GM21576 (cell line): ENCODE measurements around the gene TAS2R31.
"Not testable (repeated sequence)": the region's sequence is repeated elsewhere in the genome, so short reads cannot be mapped to it uniquely, and the experiment has no call there.

Source experiments
- ATAC-seq: cut with Tn5 transposase; IDR thresholded peaks from one replicate; pipeline ENCODE4 v1.9.1; 2021; ENCODE audit warnings: mild to moderate bottlenecking, moderate library complexity; ENCODE audit not compliant: unreplicated experiment

The TAS2R31 gene, protein sequence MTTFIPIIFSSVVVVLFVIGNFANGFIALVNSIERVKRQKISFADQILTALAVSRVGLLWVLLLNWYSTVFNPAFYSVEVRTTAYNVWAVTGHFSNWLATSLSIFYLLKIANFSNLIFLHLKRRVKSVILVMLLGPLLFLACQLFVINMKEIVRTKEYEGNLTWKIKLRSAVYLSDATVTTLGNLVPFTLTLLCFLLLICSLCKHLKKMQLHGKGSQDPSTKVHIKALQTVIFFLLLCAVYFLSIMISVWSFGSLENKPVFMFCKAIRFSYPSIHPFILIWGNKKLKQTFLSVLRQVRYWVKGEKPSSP

DNA sequence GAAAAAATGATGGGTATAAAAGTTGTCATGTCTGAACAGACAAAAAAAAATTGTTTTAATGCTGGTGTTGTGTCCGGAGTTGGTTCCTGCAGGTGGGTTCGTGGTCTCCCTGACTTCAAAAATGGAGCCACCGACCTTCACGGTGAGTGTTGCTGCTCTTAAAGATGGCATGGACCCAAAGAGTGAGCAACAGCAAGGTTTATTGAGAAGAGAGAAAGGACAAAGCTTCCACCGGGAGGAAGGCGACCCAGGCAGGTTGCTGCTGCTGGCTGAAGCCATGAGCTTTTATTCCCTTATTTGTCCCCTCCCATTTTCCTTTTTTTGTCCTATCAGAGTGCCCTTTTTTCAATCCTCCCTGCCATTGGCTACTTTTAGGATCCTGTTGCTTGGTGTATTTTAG lies at the start of gene TAS2R31:
TSS of gene TAS2R31 (minus strand) at position 101 of the 400 bp plus-strand sequence. CDS start at position 29, 72 bp downstream.
- no peak for ATAC-seq

DNA sequence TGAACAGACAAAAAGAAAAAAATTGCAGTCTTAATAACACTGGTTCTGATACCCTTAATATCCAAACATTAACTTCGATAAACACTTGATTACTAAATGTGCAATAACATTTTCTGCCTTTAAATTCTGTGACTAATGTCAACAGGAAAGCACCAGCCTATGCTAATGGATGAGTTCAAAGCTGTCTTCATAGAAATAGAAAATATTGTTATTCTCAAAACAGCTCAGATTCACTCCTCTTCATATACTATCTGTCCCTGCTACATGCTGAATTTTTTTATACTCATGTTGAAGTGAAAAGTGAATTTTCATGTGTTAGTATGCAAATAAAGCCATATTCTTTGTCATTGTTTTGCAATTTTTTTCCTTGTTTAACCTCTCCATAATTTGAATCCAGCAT lies 47.0 kb upstream of the TAS2R31 start:
- no peak for ATAC-seq

DNA sequence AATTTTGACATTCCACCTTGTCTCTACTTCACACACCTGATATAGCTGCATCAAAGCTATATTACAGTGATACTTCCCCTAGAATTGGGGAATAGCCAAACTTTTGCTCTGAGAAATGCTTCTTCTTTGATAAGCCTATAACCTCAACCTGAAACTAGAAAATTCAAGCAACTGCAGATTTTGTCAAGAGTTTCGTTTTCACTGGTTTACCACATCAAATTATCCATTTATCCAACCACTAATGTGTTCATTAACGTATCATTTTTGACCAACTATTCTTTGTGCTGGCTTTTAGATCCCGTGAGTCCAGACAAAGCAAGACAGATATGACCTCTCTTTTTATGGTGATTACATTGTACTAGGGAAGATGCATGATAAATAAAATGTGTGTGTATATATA lies 44.4 kb upstream of the TAS2R31 start:
- ATAC-seq: no peak

DNA sequence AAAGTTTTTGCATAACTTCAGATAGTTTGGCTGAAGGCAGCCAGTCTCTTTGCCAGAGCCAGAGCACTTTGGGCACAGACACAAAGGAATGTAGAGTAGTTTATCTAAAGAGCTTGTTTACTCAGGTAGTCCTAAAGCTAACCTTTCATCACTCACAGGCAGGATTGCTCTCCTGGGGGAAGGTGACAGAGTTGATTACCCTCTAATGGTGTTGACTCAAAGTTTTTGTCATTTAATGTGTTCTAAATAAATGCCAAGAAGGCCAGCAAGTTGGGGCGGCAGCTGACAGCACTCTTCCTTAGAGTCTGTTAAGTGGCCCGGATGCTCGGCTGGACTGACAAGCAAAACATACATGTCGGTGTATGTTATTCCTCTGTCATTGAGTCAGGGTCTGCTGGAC lies 40.2 kb upstream of the TAS2R31 start:
- ATAC-seq: no peak

DNA sequence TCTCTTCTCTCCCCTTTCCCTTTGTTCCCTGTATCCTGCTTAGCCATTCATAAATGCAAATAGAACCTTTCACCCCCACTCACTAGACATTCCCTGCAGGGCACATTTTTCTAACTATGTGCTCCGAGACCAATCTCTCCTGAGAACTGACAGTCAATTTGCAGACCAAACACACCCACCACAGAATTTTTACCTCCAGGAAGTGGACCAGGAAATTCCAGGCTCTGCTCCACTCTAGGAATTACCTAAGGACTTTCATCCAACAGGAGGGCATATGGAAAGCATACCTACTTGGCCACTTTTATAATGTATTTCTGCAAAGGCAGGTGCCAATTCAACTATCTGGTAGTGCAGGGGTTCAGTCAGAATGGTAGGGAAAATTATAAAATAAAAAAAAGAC lies 39.8 kb upstream of the TAS2R31 start:
- ATAC-seq: no peak

DNA sequence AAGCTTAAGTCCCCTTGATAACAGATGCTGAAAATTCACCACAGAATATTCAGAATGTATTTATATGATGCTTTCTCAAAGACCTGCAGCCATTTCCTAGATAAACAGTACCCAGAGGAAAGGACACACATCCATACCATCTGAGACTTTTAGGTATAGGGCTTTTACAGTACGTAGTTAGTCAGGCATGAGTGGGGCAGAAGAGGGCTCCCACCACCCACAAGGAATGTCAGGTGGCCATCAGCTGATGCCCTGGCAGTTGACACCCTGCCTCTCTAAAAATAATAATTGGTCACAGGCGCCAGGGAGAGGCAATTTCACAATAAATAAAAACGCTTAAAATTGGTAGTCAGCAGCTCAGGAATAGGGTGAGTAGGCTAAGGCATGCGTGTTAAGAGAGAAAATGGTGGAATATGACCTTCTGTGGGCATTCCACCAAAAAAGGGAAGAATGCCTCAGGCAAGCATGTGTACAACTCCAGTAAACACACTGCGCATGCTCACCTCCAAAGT lies 38.7 kb upstream of the TAS2R31 start:
- ATAC-seq: no peak

DNA sequence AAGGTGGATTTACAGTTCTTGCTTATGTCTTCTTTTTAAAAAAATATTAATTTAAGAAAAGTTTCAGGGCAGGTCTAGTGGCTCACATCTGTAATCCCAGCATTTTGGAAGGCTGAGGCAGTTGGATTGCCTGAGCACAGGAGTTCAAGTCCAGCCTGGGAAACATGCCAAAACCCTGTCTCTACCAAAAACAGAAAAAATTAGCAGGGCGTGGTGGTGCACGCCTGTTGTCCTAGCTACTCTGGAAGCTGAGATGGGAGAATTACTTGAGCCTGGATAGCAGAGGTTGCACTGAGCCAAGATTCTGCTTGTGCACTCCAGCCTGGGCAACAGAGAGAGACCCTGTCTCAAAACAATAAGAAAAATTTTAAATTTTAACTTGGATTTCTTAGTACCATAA lies 36.3 kb upstream of the TAS2R31 start:
- no peak for ATAC-seq

DNA sequence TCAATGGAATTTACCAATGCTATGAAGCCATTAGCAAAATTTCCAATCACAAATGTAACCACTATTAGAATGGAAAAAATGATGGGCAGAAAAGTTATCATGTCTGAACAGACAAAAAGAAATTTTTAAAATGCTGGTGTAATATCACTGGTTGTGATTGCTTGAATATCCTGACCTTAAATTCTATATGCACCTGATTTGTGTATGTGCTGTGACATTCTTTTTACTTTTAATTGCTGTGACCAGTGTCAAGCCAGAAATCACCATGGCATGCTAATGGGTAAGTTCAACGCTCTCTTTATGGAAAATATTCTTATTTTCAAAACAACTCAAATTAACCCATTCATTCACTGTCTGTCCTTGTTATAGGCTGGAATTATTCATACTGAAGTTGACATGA lies 31.0 kb upstream of the TAS2R31 start, which contains the start of gene TAS2R46:
TSS of gene TAS2R46 (minus strand) at position 101 of the 400 bp plus-strand sequence. CDS start at position 101, 0 bp downstream.
- ATAC-seq: not testable (repeated sequence)

DNA sequence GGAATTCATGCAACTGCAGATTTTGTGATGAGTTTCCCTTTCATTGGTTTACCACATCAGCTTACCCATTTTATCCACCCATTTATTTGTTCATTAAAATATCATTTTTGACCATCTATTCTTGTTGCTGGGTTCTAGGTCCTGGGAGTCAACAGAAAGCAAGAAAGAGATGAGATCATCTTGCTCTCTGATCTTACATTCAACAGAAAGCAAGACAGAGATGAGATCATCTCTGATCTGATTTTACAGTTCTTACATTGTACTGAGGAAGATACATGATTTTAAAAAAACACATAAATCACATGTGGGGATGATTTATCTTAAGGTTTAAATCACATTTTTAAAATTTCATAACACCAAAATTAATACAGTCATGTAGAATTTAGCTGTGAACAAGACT lies 28.6 kb upstream of the TAS2R31 start:
- no peak for ATAC-seq

DNA sequence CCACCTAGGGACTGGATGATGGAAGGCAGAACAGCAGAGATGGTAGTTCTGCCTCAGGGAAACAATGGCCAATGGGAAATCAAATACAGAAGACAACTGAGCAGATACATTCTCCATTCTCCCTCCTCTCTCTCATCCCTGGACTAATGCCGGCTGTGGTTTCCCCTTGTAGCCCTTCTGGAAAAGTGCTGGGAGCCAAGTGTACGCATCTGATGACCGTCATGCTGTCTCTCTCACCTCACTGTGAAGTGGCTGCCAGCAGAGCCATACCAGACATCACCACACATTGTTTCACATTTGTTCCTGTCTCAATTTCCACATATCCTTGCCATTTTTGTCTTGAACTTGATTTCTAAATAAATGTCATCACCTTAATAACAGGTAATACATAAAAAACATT lies 27.8 kb upstream of the TAS2R31 start:
- no peak for ATAC-seq

DNA sequence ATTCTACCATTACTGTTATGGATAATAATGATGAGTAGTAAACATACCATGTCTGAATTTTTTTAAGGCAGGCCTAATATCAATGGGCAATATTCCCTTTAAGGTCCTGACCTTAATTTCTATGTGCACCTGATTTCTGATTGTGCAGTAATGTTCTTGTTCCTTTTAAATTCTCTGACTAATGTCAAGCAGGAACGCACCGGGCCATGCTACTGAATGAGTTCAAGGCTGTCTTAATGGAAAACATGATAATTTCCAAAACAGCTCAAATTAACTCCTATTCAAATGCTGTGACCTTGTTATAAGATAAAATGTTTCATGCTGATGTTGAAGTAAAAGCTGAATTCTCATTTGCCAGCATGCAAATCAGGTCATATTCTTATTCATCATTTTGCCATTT lies 24.1 kb upstream of the TAS2R31 start:
- no peak for ATAC-seq

DNA sequence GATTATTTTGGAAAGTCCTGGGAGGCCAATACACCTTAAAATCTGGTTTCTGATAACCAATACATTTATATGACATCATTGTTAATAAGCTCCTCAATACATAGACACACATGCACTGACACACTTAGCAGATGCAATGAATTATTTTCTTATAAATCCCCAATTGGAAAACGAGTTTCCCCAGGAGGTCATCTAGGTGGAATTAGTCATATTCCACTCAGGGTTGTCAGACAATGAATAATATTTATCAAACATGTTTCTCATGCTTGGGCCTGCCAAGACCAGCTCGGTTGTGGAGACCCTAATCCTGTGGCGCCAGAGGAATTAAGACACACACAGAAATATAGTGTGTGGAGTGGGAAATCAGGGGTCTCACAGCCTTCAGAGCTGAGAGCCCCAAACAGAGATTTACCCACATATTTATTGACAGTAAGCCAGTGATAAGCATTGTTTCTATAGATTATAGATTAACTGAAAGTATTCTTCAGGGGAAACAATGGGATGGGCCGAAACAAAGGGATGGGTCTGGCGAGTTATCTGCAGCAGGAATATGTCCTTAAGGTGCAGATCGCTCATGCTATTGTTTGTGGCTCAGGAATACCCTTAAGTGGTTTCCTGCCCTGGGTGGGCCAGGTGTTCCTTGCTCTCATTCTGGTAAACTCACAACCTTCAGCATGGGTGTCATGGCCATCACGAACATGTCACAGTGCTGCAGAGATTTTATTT lies 18.8 kb upstream of the TAS2R31 start:
- ATAC-seq: not testable (repeated sequence)

DNA sequence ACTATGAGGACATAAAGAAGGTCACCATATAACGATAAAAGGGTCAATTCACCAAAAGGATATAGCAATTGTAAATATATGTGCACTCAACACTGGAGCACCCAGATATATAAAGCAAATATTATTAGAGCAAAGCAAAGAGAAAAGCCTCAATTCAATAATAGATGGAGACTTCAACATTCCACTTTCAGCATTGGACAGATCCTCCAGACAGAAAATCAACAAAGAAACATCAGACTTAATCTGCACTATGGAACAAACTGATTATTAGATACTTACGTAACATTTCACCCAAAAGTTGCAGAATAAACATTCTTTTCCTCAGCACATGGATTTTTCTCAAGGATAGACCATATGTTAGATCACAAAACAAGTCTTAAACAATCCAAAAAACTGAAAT lies 10.2 kb upstream of the TAS2R31 start:
- not testable (repeated sequence) for ATAC-seq

DNA sequence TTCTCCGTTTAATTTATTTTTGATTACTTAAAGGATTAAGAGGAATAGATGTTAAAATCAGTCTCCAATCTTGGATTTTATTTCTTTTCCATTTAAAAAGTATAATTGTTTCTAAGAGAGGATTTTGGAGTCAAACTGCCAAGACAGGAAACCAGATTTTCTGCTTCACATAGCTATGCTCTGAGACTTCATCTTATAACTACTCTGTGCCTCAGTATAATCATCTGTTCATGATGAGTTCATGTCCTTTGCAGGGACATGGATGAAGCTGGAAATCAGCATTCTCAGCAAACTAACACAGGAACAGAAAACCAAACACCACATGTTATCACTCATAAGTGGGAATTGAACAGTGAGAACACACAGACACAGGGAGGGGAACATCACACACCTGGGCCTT lies 9.0 kb upstream of the TAS2R31 start:
- no peak for ATAC-seq

DNA sequence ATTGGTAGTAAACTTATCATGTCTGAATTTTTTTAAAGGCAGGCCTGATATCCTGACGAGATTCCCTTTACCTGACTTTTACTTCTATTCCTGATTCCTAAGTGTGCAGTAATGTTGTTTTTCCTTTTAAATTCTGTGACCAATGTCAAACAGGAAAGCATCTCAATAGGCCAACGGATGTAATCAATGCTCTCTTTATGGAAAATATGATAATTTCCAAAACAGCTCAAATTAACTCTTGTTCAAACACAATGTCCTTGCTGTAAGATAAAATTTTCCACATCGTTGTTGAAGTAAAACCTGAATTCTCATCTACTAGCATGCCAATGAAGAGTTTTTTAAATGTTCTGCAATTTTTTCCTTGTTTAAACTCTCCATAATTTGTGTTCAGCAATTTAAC lies 8.0 kb upstream of the TAS2R31 start:
- ATAC-seq: no peak

DNA sequence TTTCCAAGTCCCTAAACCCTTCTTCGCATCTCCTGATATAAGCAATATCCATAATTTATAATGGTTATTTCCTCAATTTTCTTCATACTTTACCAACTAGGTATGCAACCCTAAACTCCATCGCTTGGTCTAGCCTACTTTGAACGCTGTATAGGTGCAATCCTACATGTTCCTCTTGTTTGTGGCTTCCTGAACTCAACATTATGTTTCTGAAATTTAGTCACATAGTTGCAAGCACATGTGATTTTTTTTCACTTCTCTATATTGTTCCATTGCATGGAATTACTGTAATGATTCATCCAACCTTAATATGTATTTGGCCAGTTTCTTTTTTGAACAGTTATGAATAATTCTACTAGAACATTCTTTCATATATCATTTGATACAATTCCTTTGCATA lies 2.8 kb upstream of the TAS2R31 start:
- ATAC-seq: not testable (repeated sequence)

DNA sequence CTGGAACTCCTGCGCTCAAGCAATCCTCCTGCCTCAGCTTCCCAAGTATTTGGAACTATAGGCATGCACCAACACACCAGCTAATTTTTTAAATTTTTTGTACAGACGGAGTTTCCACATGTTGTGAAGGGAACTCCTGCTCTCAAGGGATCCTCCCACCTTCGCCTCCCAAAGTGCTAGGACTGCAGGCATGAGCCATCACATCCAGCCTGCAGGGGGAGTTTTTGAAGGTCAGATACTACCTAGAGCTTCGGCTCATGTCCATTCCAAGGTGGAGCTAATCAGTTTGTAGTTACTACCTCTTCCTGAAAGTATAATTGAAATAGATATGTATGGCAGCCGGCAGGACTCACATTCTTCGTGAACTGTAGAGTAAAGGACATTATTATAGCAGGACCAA lies 5.1 kb downstream of the TAS2R31 start:
- no peak for ATAC-seq

DNA sequence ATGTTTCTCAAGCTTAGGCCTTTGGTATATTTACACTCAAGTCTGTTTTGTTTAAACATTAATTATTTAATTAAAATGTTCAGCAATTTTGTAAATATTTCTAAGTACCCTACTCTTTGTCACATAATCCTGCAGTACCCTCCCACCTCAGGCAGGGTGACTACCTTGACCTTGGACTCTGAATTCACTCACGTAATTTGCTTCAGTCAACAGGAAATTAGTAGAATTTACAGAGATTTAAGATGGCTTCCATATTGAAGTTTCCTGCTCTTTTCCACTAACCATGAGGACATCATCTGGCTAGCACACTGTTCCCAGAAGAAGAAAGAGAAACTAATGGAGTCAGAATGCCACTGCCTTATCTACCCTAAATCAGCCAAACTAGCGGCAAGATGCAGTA lies 7.8 kb downstream of the TAS2R31 start:
- no peak for ATAC-seq

DNA sequence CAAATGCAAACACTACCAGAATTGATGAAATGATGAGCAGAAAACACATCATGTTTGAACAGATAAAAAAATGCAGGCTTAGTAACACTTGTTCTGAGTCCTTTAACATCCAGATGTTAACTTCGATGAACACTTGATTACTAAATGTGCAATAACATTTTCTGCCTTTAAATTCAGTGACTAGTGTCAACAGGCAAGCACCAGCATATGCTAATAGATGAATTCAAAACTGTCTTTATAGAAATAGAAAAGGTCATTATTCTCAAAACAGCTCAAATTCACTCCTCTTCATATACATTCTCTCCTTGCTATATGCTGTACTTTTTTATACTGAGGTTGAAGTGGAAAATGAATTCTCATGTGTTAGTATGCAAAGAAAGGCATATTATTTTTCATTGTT lies 8.7 kb downstream of the TAS2R31 start, which contains the start of gene TAS2R19:
TSS of gene TAS2R19 (minus strand) at position 101 of the 400 bp plus-strand sequence. CDS start at position 52, 49 bp downstream.
- ATAC-seq: no peak

DNA sequence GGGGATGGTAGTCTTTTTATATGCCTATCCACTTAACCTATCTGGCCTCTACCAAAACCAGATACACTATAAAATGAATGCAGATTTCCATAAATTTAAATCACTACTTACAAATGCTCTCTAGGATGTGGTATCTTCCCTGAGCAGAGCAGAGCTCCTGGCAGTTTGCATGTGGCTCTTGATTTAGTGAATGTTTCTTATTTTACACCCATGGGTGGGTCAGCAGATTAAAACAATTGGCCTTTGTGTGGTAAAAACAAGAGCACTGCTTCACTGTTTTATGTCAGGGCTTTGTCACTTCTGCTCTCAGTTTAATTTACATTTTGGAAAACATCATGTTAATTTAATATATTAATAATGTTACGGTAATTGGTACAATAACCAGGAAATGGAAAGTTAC lies 14.3 kb downstream of the TAS2R31 start:
- ATAC-seq: no peak

DNA sequence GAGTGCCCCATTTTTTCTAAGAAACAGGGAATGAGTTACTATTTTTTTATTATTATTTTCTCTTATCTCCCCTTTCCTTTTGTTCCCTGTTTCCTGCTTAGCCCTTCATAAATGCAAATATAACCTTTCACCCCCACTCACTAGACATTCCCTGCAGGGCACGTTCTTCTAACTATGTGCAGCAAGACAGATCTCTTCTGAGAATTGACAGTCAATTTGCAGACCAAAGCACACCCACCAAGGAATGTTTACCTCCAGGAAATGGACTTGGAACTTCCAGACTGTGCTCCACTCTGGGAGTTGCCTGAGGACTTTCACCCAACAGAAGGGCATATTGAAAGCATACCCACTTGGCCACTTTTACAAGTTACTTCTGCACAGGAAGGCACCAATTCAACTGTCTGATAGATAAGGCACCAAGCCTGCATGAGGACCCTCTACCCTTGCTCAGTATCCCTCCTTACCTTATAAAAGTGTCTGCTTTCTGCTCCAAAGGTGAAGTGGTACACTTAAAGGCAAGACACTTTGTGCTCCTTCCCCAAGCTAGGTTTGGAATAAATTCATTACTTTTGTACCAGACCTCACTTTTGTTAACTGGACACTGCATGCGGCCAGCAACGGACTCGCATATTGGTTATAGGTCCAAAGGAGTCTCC lies 15.3 kb downstream of the TAS2R31 start:
- no peak for ATAC-seq
